Ascending aorta (tissue), 2 donors: ENCODE results near the gene ARHGAP10. TPM values are rescaled to one million over a fixed set of nuclear protein-coding genes. Genes with fewer than 3 reads are reported as not detected.

Experiments
- DNase-seq, 2 donors: peaks; one replicate each; pipeline ENCODE4 v3.0.0-alpha.2; 2019; ENCODE audit warnings: low spot score in 2 of 2
- H3K27ac ChIP-seq, 2 donors: fragments of 200-600 bp; sonication (generic); one replicate each; pipeline ENCODE4 v1.5.1; 2016 to 2017; ENCODE audit warnings: mild to moderate bottlenecking in 1 of 2
- H3K27me3 ChIP-seq: fragments of 200-600 bp; sonication (generic); one replicate; pipeline ENCODE4 v1.5.1; 2017
- H3K36me3 ChIP-seq, 2 donors: fragments of 200-600 bp; sonication (generic); one replicate each; pipeline ENCODE4 v1.5.1; 2016
- H3K4me1 ChIP-seq, 2 donors: fragments of 200-600 bp; sonication (generic); one replicate each; pipeline ENCODE4 v1.5.1; 2016 to 2017; ENCODE audit warnings: mild to moderate bottlenecking in 1 of 2
- H3K4me3 ChIP-seq, 2 donors: fragments of 200-600 bp; sonication (generic); one replicate each; pipeline ENCODE4 v1.5.1; 2016 to 2017; ENCODE audit warnings: mild to moderate bottlenecking in 1 of 2
- H3K9me3 ChIP-seq, 2 donors: fragments of 200-600 bp; sonication (generic); one replicate each; pipeline ENCODE4 v1.5.1; 2016
- intact Hi-C: fragments of 100-400 bp; cut with DNase I; formaldehyde crosslinking; loops from one replicate; pipeline ENCODE4 v1.15.1; 2023
- total RNA-seq: library from RNA; depleted of rRNA; stranded (reverse); fragments of >200 nt; gene quantifications from one replicate; pipeline ENCODE4 v1.1.0, GENCODE V29; 2016
- TF ChIP-seq, protein P1 (sequence below), 3 experiments: fragments of 200-600 bp in 2 of 3; fragments of 450-650 bp in 1 of 3; sonication (generic) in 2 of 3; IDR thresholded peaks; one replicate each; pipeline ENCODE4 v1.5.1; 2016 to 2019; ENCODE audit warnings: antibody characterized with exemption in 3 of 3, mild to moderate bottlenecking in 1 of 3, moderate library complexity in 1 of 3

The ARHGAP10 gene
- total RNA-seq, 1 donor from 2014 or later, result 77.3 TPM

DNA sequence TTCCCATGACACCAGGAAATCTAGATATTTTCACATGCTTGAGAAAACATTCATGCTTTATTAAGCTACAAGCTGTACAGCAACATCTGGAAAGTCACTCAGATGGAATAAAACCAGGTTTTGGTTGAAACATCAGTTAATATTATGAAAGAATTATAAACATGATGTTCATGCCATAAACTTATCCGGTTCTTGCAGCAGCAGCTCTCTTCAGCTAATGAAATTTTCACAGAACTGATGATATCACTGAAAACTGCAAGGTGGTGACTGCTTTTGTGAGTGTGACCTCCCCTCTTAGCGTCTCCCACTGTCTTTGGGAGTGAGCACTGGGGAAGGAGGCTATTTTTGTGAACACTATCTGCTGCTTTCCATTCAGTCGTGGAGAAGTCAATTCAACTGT, 56.9 kb downstream of the ARHGAP10 start:
- peaks cover 0 to 47% of the 10 kb centered on the region in 2 donors for H3K4me1 ChIP-seq
- intact Hi-C loops, result loop anchor here (5.0 kb wide), 1 partner anchor 56 kb away; the partner anchor contains the start of gene ARHGAP10

DNA sequence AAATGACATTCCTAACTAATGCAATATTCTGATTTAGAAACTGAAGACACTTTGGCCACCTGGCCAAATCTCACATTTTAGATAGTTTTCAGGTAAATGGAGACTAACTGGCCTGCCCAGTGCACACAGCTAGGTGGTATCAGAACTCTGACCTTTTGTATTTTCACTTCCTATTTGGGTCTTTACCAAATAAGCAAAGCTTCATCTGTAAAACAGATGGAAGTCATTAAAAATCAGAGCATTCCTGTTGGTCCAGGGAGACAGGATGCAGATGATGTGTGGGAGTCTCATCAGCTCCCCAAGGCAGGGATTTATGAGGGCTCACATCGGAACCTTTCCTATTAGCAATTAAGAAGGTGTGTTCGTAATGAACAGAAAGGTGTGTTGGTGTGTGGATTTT, 57.7 kb downstream of the ARHGAP10 start:
- intact Hi-C loops, result loop anchor here (5.0 kb wide), 1 partner anchor 57 kb away; the partner anchor contains the start of gene ARHGAP10
- Histone ChIP-seq H3K4me1 (peaks cover 0 to 47% of the 10 kb centered on the region in 2 donors), H3K4me3 (no peak overlapping the region), H3K27ac (no peak overlapping the region), H3K9me3 (no peaks in the 10 kb centered on the region), H3K27me3 (no peaks in the 10 kb centered on the region), H3K36me3 (no peaks in the 10 kb centered on the region)
- TF ChIP-seq, protein P1, sequence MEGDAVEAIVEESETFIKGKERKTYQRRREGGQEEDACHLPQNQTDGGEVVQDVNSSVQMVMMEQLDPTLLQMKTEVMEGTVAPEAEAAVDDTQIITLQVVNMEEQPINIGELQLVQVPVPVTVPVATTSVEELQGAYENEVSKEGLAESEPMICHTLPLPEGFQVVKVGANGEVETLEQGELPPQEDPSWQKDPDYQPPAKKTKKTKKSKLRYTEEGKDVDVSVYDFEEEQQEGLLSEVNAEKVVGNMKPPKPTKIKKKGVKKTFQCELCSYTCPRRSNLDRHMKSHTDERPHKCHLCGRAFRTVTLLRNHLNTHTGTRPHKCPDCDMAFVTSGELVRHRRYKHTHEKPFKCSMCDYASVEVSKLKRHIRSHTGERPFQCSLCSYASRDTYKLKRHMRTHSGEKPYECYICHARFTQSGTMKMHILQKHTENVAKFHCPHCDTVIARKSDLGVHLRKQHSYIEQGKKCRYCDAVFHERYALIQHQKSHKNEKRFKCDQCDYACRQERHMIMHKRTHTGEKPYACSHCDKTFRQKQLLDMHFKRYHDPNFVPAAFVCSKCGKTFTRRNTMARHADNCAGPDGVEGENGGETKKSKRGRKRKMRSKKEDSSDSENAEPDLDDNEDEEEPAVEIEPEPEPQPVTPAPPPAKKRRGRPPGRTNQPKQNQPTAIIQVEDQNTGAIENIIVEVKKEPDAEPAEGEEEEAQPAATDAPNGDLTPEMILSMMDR (IDR thresholded peaks at IDR 0.05), result no peak
- DNase-seq, result no peak

More for the DNA sequence above, 56.9 kb downstream of the ARHGAP10 start:
- H3K27me3 ChIP-seq, result no peaks in the 10 kb centered on the region
- no peak overlapping the region for H3K4me3 ChIP-seq
- no peak overlapping the region for H3K27ac ChIP-seq
- H3K9me3 ChIP-seq, result no peaks in the 10 kb centered on the region
- H3K36me3 ChIP-seq, result no peaks in the 10 kb centered on the region
- no peak for DNase-seq
- TF ChIP-seq, protein P1 (IDR thresholded peaks at IDR 0.05), result no peak

DNA sequence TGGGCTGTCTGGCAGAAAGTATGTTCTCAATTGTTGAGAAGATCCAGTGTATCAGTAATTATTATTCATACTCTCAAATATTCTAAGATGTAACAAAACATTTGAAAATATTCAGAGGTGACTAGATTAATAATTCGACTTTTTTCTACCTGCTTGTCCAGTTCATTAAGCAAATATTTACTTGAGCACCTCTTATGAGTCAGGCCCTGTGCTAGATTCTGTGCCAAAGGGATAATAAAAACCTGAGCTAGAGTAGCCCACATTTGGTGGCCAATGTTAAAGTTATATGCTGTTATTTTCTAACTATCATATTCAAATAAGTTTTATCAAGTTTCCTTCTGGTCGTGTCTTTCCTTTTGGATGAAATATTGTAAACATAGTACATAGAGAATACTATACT, 58.5 kb downstream of the ARHGAP10 start:
- Histone ChIP-seq H3K27ac (no peak overlapping the region), H3K4me3 (no peak overlapping the region), H3K27me3 (no peaks in the 10 kb centered on the region), H3K4me1 (peaks cover 0 to 42% of the 10 kb centered on the region in 2 donors), H3K9me3 (no peaks in the 10 kb centered on the region), H3K36me3 (no peaks in the 10 kb centered on the region)
- intact Hi-C loops, result no loop called here
- TF ChIP-seq, protein P1 (IDR thresholded peaks at IDR 0.05), result no peak
- no peak for DNase-seq

DNA sequence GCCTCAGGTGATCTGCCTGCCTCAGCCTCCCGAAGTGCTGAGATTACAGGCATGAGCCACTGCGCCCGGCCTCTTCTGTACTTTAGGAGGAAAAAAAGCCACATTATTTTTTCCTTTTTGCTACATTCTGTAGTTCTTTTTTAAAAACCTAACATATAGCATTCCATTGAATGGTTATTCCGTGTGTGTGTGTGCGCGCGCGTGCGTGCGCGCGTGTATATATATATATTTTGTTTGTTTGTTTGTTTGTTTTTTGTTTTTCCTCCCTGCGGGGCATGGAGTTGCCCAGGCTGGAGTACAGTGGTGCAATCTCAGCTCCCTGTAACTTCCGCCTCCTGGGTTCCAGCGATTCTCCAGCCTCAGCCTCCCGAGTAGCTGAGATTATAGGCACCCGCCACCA, 59.5 kb downstream of the ARHGAP10 start:
- Histone ChIP-seq H3K27me3 (no peaks in the 10 kb centered on the region), H3K9me3 (no peaks in the 10 kb centered on the region), H3K4me1 (peaks cover 0 to 32% of the 10 kb centered on the region in 2 donors), H3K4me3 (no peak overlapping the region), H3K27ac (no peak overlapping the region), H3K36me3 (no peaks in the 10 kb centered on the region)
- no peak for DNase-seq
- intact Hi-C loops, result no loop called here
- TF ChIP-seq, protein P1 (IDR thresholded peaks at IDR 0.05), result no peak

DNA sequence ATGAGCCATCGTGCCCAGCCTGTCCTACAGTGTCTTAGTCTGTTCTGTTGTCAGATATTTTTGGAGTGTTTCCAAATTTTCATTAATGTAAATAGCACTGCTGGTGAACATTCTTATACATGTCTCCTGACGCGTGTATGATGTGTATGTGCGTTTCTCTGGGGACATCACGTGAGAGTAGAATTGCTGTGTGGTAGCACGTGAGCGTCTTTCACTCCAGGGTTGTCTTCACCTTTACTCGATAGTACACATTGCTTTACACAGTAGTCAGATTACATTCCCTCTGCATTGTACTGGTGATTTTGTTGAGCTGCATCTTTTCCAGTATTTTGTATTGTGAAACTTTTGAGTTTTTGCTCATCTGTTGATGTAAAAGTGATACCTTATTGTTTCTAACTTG, 60.0 kb downstream of the ARHGAP10 start:
- H3K4me1 ChIP-seq, result peaks cover 0 to 27% of the 10 kb centered on the region in 2 donors
- no peak overlapping the region for H3K4me3 ChIP-seq
- DNase-seq, result no peak
- H3K36me3 ChIP-seq, result no peaks in the 10 kb centered on the region
- intact Hi-C loops, result no loop called here
- TF ChIP-seq, protein P1 (IDR thresholded peaks at IDR 0.05), result no peak
- H3K27ac ChIP-seq, result no peak overlapping the region
- no peaks in the 10 kb centered on the region for H3K27me3 ChIP-seq
- no peaks in the 10 kb centered on the region for H3K9me3 ChIP-seq
